ENCODE measurements around the gene TM4SF1.
A peak's percentile ranks its signal among the peaks of the same experiment; 100 is the strongest.

Gene TM4SF1

GRCh38 chr3:149378478-149379309 is 1.2 kb upstream of the TM4SF1 start:
- DNase-seq (ENCODE audit: low read depth), result no peak
- H3K4me3 ChIP-seq (ENCODE audit: control insufficient read depth, low read depth, low read length), result no peak overlapping the region
- TF ChIP-seq CTCF (conservative IDR thresholded peaks at IDR 0.05; ENCODE audit: control insufficient read depth, insufficient read depth, low read depth, low read length), result no peak

GRCh38 chr3:149376718-149377407 is 586 bp downstream of the TM4SF1 start:
- DNase-seq (ENCODE audit: low read depth), result peak; percentile 49
- peak overlapping the region; percentile 57 for H3K4me3 ChIP-seq (ENCODE audit: control insufficient read depth, low read depth, low read length)
- no peak for TF ChIP-seq CTCF (conservative IDR thresholded peaks at IDR 0.05; ENCODE audit: control insufficient read depth, insufficient read depth, low read depth, low read length)

- TF ChIP-seq CTCF (conservative IDR thresholded peaks at IDR 0.05; ENCODE audit: control insufficient read depth, insufficient read depth, low read depth, low read length), result no peak
- DNase-seq (ENCODE audit: low read depth), result no peak
- H3K4me3 ChIP-seq (ENCODE audit: control insufficient read depth, low read depth, low read length), result peak overlapping the region; percentile 57
Measured at GRCh38 chr3:149375501-149376196, 1.8 kb downstream of the TM4SF1 start.

- no peak for DNase-seq (ENCODE audit: low read depth)
- TF ChIP-seq CTCF (conservative IDR thresholded peaks at IDR 0.05; ENCODE audit: control insufficient read depth, insufficient read depth, low read depth, low read length), result no peak
- H3K4me3 ChIP-seq (ENCODE audit: control insufficient read depth, low read depth, low read length), result no peak overlapping the region
Measured at GRCh38 chr3:149374793-149375500, 2.5 kb downstream of the TM4SF1 start.

GRCh38 chr3:149374391-149374790 is 3.1 kb downstream of the TM4SF1 start:
- no peak overlapping the region for H3K4me3 ChIP-seq (ENCODE audit: control insufficient read depth, low read depth, low read length)
- no peak for TF ChIP-seq CTCF (conservative IDR thresholded peaks at IDR 0.05; ENCODE audit: control insufficient read depth, insufficient read depth, low read depth, low read length)
- no peak for DNase-seq (ENCODE audit: low read depth)
